GM12878 (cell line): ENCODE measurements around the gene BCL2L13. TPM values are rescaled to one million over a fixed set of nuclear protein-coding genes. Genes with fewer than 3 reads are reported as not detected.

Experiments used
- ATF2 ChIP-seq: IDR thresholded peaks from 2 replicates; pipeline ENCODE4 v1.6.1; 2012; ENCODE audit warnings: low read length, inconsistent platforms
- BCL11A ChIP-seq: IDR thresholded peaks from 2 replicates; pipeline ENCODE4 v1.6.1; 2011; ENCODE audit warnings: low read depth, low read length
- BCLAF1 ChIP-seq: fragments of 450-650 bp; IDR thresholded peaks from 2 replicates; pipeline ENCODE4 v1.6.1; 2017; ENCODE audit warnings: antibody characterized with exemption, mild to moderate bottlenecking, moderate library complexity
- CBFB ChIP-seq: IDR thresholded peaks from 2 replicates; pipeline ENCODE4 v1.6.1; 2016; ENCODE audit warnings: antibody characterized with exemption, low read depth
- CBX5 ChIP-seq: sonication (generic); IDR thresholded peaks from 2 replicates; pipeline ENCODE4 v1.6.1; 2016; ENCODE audit warnings: low read depth, moderate library complexity, mild to moderate bottlenecking, inconsistent platforms
- CEBPB ChIP-seq, 2 experiments: fragments of 150-350 bp in 1 of 2; IDR thresholded peaks; 2 replicates each; pipeline ENCODE4 v1.6.1; 2012 to 2014; ENCODE audit warnings: low read depth in 2 of 2, low read length in 2 of 2, borderline replicate concordance in 1 of 2, inconsistent platforms in 1 of 2
- FOS ChIP-seq: IDR thresholded peaks from 3 replicates; pipeline ENCODE4 v1.6.1; 2011; ENCODE audit warnings: borderline replicate concordance; ENCODE audit not compliant: insufficient read length; ENCODE audit errors: extremely low read depth
- IKZF1 ChIP-seq: fragments of 450-650 bp; conservative IDR thresholded peaks from 2 replicates; pipeline ENCODE4 v1.6.1; 2017; ENCODE audit warnings: antibody characterized with exemption, mild to moderate bottlenecking
- JUNB ChIP-seq: IDR thresholded peaks from 2 replicates; pipeline ENCODE4 v1.6.1; 2016; ENCODE audit warnings: antibody characterized with exemption, mild to moderate bottlenecking
- MEF2B ChIP-seq: fragments of 450-650 bp; IDR thresholded peaks from 2 replicates; pipeline ENCODE4 v1.6.1; 2018; ENCODE audit warnings: mild to moderate bottlenecking, moderate library complexity; ENCODE audit not compliant: partially characterized antibody, poor library complexity, severe bottlenecking
- MXI1 ChIP-seq: fragments of 150-350 bp; IDR thresholded peaks from 2 replicates; pipeline ENCODE4 v1.6.1; 2011; ENCODE audit warnings: low read depth, mild to moderate bottlenecking, inconsistent platforms, low read length, improper control_type of control experiment
- NKRF ChIP-seq: fragments of 450-650 bp; conservative IDR thresholded peaks from 2 replicates; pipeline ENCODE4 v1.6.1; 2017; ENCODE audit warnings: mild to moderate bottlenecking, moderate library complexity
- NR2C2 ChIP-seq: IDR thresholded peaks from 2 replicates; pipeline ENCODE4 v1.6.1; 2011; ENCODE audit warnings: borderline replicate concordance, low read depth; ENCODE audit not compliant: control insufficient read depth, insufficient read length
- NR2F1 ChIP-seq: fragments of 450-650 bp; conservative IDR thresholded peaks from 2 replicates; pipeline ENCODE4 v1.6.1; 2017; ENCODE audit warnings: mild to moderate bottlenecking
- POLR2AphosphoS5 ChIP-seq: IDR thresholded peaks from 2 replicates; pipeline ENCODE4 v1.6.1; 2011; ENCODE audit warnings: mild to moderate bottlenecking, low read length, inconsistent platforms
- RUNX3 ChIP-seq: IDR thresholded peaks from 2 replicates; pipeline ENCODE4 v1.6.1; 2012; ENCODE audit warnings: low read length, inconsistent platforms
- STAT1 ChIP-seq: fragments of 450-650 bp; conservative IDR thresholded peaks from 2 replicates; pipeline ENCODE4 v1.6.1; 2014; ENCODE audit warnings: antibody characterized with exemption, mild to moderate bottlenecking
- TBL1XR1 ChIP-seq: IDR thresholded peaks from 2 replicates; pipeline ENCODE4 v1.6.1; 2012; ENCODE audit warnings: low read depth, low read length, improper control_type of control experiment
- TCF7 ChIP-seq: IDR thresholded peaks from 2 replicates; pipeline ENCODE4 v1.6.1; 2014; ENCODE audit warnings: antibody characterized with exemption, borderline replicate concordance
- YBX1 ChIP-seq: fragments of 450-650 bp; IDR thresholded peaks from 2 replicates; pipeline ENCODE4 v1.6.1; 2016; ENCODE audit warnings: antibody characterized with exemption
- YY1 ChIP-seq: IDR thresholded peaks from 2 replicates; pipeline ENCODE4 v1.6.1; 2011; ENCODE audit warnings: low read depth, mild to moderate bottlenecking, low read length
- ZNF384 ChIP-seq: IDR thresholded peaks from 2 replicates; pipeline ENCODE4 v1.6.1; 2012; ENCODE audit warnings: low read depth, mild to moderate bottlenecking, low read length, improper control_type of control experiment, borderline replicate concordance
- ZSCAN29 ChIP-seq: fragments of 450-650 bp; IDR thresholded peaks from 2 replicates; pipeline ENCODE4 v1.6.1; 2017; ENCODE audit warnings: mild to moderate bottlenecking, moderate library complexity
- polyA plus RNA-seq, 11 experiments: library from polyadenylated mRNA; depleted of rRNA in 4 of 11; unstranded in 6 of 11; stranded (reverse) in 5 of 11; fragments of >200 nt; fragmentation: Nextera tagmentation in 4 of 11; fragmentation: Illumina TruSeq in 1 of 11; extraction: Ambion mirVana in 4 of 11; extraction: Trizol in 1 of 11; gene quantifications; 1 replicate in 1 of 11; 2 replicates in 10 of 11; pipeline versions ENCODE4 v1.2.1 to v1.2.3, GENCODE V29; 2011 to 2016; ENCODE audit warnings: inconsistent platforms in 2 of 11, missing spikeins in 2 of 11, low read depth in 1 of 11
- total RNA-seq, 4 experiments: library from RNA; depleted of rRNA in 3 of 4; stranded (reverse); fragments of >200 nt in 3 of 4; fragmentation: Illumina TruSeq in 1 of 4; extraction: Trizol in 1 of 4; gene quantifications; 2 replicates each; pipeline versions ENCODE4 v1.2.1 to v1.2.3, GENCODE V29; 2013 to 2021

Gene BCL2L13
- total and polyA plus RNA-seq, 10 of the 15 experiments (the other 5 are each of a cell fraction or from before 2014, with no cell fraction given), result 18.6 to 30.6 (median 28.2) TPM

GRCh38 chr22:17628406-17629172 lies 10.0 kb upstream of the BCL2L13 start, which contains the start of gene ATP6V1E1 (continued):
- TF ChIP-seq BCLAF1, result no peak
- TF ChIP-seq ZSCAN29, result peak; percentile 57; the same call in 1 of the 2 replicates
- 0 out of 2 replicates have a peak, but pooled peaks have one; percentile 1 for TF ChIP-seq YY1
- TF ChIP-seq NR2C2, result no peak
- TF ChIP-seq BCL11A, result no peak
- no peak; the same call in 1 of the 2 replicates for TF ChIP-seq NR2F1
- TF ChIP-seq JUNB, result no peak
- no peak for TF ChIP-seq CBX5
- TF ChIP-seq TCF7, result no peak
- TF ChIP-seq STAT1, result 0 out of 2 replicates have a peak, but pooled peaks have one; percentile 11
- TF ChIP-seq ATF2, result no peak
- peak; percentile 76 for TF ChIP-seq RUNX3
- peak; percentile 67; the same call in 1 of the 2 replicates for TF ChIP-seq MXI1
- TF ChIP-seq FOS, result peak; percentile 71
- TF ChIP-seq YBX1, result no peak
- peak; percentile 26; the same call in 1 of the 2 replicates for TF ChIP-seq CBFB
- peak; percentile 82; the same call in 1 of the 2 replicates for TF ChIP-seq IKZF1
- TF ChIP-seq NKRF, result peak; percentile 71
- no peak for TF ChIP-seq MEF2B
- no peak for TF ChIP-seq CEBPB (IDR thresholded peaks at IDR 0.05; ENCODE audit: borderline replicate concordance in 1 of 2, low read depth in 2 of 2, low read length in 2 of 2)
- TF ChIP-seq ZNF384, result peak; percentile 52
- no peak for TF ChIP-seq TBL1XR1
- TF ChIP-seq POLR2AphosphoS5, result peak; percentile 97
